GM12891 (cell line): Measurements from ENCODE around the gene PCNP.
A peak's percentile ranks its signal among the peaks of the same experiment; 100 is the strongest.
"Not testable (repeated sequence)": the region's sequence is repeated elsewhere in the genome, so short reads cannot be mapped to it uniquely, and the experiment has no call there.

Source experiments
- DNase-seq: peaks from one replicate; pipeline ENCODE4 v3.0.0; 2011; ENCODE audit warnings: low spot score; ENCODE audit not compliant: insufficient read length
- FAIRE-seq: peaks from 2 replicates; lab custom pipeline; 2011; peaks lifted over from hg19 to GRCh38; lab: Jason Lieb, UNC
- PAX5 ChIP-seq: IDR thresholded peaks from 2 replicates; pipeline ENCODE4 v1.6.1; 2011; ENCODE audit warnings: low read length, moderate library complexity, mild to moderate bottlenecking; ENCODE audit not compliant: insufficient read depth, severe bottlenecking
- POLR2A ChIP-seq: IDR thresholded peaks from 2 replicates; pipeline ENCODE4 v1.6.1; 2011; ENCODE audit warnings: low read depth, low read length, control low read depth
- POLR2AphosphoS5 ChIP-seq: IDR thresholded peaks from 2 replicates; pipeline ENCODE4 v1.6.1; 2011; ENCODE audit warnings: low read depth, low read length, control low read depth
- POU2F2 ChIP-seq: IDR thresholded peaks from 2 replicates; pipeline ENCODE4 v1.6.1; 2011; ENCODE audit warnings: low read depth, mild to moderate bottlenecking, control low read depth, low read length, moderate library complexity
- SPI1 ChIP-seq: IDR thresholded peaks from 2 replicates; pipeline ENCODE4 v1.6.1; 2011; ENCODE audit warnings: low read depth, low read length, control low read depth
- TAF1 ChIP-seq: IDR thresholded peaks from 2 replicates; pipeline ENCODE4 v1.6.1; 2011; ENCODE audit warnings: low read depth, low read length, control low read depth

Gene PCNP

GRCh38 chr3:101603184-101603583, 29.2 kb downstream of the PCNP start:
- FAIRE-seq (no peak), DNase-seq (no peak)

DNA sequence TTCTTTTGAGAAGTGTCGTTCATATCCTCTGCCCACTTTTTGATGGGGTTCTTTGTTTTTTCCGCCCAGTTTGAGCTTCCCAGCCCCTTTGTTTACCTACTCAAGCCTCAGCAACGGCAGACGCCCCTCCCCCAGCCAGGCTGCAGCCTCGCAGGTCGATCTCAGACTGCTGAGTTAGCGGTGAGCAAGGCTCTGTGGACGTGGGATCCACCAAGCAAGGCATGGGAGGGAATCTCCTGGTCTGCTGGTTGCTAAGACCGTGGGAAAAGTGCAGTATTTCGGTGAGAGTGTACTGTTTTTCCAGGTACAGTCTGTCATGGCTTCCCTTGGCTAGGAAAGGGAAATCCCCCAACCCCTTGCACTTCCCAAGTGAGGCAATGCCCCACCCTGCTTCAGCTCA, 31.4 kb downstream of the PCNP start:
- FAIRE-seq, DNase-seq: not testable (repeated sequence)

More at GRCh38 chr3:101603184-101603583, 29.2 kb downstream of the PCNP start:
- TF ChIP-seq POU2F2 (no peak), PAX5 (no peak), POLR2A (no peak), SPI1 (no peak), POLR2AphosphoS5 (no peak), TAF1 (no peak)

DNA sequence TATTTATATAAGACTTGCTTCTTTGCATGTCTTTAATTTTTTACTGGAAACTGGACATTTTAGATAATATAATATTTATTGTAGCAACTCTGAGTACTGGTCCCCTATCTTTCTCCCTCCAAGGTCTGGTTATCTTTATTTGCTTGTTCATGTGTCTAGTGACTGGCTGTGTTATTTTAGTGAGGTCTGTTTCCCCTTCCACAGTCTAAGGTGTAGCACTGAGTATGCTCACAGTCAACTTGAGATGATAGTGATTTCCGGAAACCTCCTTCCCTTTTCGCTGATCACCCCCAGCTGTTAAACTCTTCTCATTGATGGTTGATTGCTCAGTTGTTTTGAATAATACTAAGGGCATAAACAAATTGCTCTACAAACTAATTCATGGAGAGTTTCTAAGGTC, 37.0 kb downstream of the PCNP start:
- no peak for DNase-seq
- no peak for FAIRE-seq
- TF ChIP-seq SPI1 (no peak), POLR2A (no peak), TAF1 (no peak), POLR2AphosphoS5 (no peak), PAX5 (no peak), POU2F2 (no peak)

GRCh38 chr3:101613014-101613413, 39.0 kb downstream of the PCNP start:
- not testable (repeated sequence) for DNase-seq, FAIRE-seq
- TF ChIP-seq SPI1 = peak; percentile 48; the same call in 1 of the 2 replicates

- TF ChIP-seq PAX5 (no peak), POLR2A (no peak), POU2F2 (no peak), SPI1 (no peak), POLR2AphosphoS5 (no peak)
- FAIRE-seq (no peak), DNase-seq (no peak)
Measured at GRCh38 chr3:101615525-101615924, 41.5 kb downstream of the PCNP start.

DNA sequence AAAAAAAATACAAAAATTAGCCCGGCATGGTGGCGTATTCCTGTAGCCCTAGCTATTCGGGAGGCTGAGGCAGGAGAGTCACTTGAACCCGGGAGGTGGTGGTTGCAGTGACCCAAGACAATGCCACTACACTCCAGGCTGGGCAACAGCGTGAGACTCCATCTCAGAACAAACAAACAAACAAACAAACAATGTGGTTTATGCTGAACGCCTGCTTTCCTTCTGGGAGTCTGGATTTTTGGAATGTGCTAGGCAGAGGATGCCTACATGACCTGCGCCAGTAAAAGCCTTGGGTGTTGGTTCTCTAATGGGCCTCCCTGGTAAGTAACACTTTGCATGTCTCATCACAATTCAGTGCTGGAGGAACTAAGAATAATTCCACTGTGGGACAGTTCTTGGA, 43.5 kb downstream of the PCNP start:
- no peak for DNase-seq
- no peak for FAIRE-seq
- TF ChIP-seq POU2F2 = no peak

GRCh38 chr3:101618726-101619125, 44.7 kb downstream of the PCNP start:
- TF ChIP-seq POU2F2 = no peak
- TF ChIP-seq TAF1 = no peak
- no peak for TF ChIP-seq SPI1
- no peak for TF ChIP-seq POLR2A
- no peak for TF ChIP-seq POLR2AphosphoS5
- no peak for TF ChIP-seq PAX5
- DNase-seq (no peak), FAIRE-seq (no peak)

DNA sequence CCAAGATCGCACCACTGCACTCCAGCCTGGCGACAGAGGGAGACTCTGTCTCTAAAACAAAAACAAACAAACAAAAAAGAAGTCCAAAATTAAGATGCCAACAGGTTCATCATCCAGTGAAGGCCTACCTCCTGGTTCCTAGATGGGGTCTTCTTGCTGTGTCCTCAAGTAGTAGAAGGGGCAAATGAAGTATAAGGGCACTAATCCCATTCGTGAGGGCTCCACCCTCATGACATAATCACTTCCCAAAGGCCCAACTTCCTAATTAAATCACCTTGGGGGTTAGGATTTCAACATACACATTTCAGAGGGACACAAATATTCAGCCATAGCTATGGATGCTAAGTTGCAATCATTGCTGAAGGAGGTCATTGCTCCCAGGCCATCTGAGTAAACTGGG, 45.8 kb downstream of the PCNP start:
- DNase-seq (no peak), FAIRE-seq (no peak)
- no peak for TF ChIP-seq POLR2AphosphoS5
- TF ChIP-seq TAF1 = no peak
- no peak for TF ChIP-seq POLR2A
- no peak for TF ChIP-seq SPI1
- TF ChIP-seq POU2F2 = no peak
- no peak for TF ChIP-seq PAX5

GRCh38 chr3:101623656-101624055, 49.7 kb downstream of the PCNP start:
- TF ChIP-seq TAF1 (no peak), POU2F2 (no peak), SPI1 (no peak), PAX5 (no peak), POLR2A (no peak), POLR2AphosphoS5 (no peak)
- no peak for FAIRE-seq
- no peak for DNase-seq

- DNase-seq (no peak), FAIRE-seq (no peak)
- TF ChIP-seq SPI1 (no peak), POLR2AphosphoS5 (no peak), POLR2A (no peak)
Measured at GRCh38 chr3:101624857-101625256, 50.9 kb downstream of the PCNP start.

GRCh38 chr3:101625879-101626278, 51.9 kb downstream of the PCNP start:
- no peak for FAIRE-seq
- DNase-seq = no peak
- no peak for TF ChIP-seq POLR2A
- no peak for TF ChIP-seq PAX5
